GM18498 (cell line): ENCODE measurements around the gene CHST2.

Experiments used
- ATAC-seq: cut with Tn5 transposase; IDR thresholded peaks from one replicate; pipeline ENCODE4 v1.9.1; 2021; ENCODE audit warnings: mild to moderate bottlenecking, moderate library complexity; ENCODE audit not compliant: unreplicated experiment

CHST2 gene

DNA sequence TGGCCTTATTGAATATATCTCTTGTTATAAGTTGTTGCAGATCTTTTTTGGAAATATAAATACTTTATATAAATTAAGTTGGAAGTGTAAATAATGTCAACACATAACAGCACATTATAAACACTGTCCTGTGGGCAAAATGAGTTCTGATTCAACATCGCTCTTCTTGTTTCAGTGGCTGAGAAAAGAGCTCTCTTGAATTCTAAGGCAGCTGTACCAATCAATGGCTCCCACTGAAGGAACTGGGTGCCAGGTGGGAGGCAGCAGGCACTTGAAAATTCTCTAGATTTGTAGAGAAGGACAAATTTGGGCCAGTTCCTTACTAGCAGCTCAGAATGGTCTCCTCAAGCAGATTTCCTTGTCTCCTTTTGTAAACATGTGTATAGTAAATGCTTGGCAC lies 45.6 kb downstream of the CHST2 start:
- ATAC-seq: peak; percentile 31

DNA sequence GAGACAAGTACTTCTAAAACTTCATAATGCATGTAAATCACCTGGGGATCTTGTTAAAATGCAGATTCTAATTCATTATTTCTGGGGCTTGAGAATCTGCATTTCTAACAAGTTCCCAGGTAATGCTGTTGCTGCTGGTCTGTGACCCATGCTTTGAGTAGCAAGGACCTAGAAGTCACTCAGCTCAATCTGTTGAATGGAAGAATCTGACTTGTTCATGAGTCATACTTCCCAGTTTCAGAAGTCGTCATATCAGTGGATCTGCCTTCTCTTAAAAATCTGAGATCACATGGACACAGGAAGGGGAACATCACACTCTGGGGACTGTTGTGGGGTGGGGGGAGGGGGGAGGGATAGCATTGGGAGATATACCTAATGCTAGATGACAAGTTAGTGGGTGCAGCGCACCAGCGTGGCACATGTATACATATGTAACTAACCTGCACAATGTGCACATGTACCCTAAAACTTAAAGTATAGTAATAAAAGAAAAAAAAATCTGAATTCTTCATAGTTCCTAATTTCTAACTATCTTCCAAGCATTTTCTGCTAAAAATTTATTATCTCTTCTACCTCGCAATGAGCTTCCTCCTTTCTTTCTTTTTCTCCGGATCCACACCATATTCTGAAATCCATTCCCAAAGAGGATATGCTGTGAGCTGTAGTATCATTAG lies 46.2 kb downstream of the CHST2 start:
- ATAC-seq: peak; percentile 70

- no peak for ATAC-seq
Observed at GRCh38 chr3:143166376-143166775, 46.8 kb downstream of the CHST2 start.

GRCh38 chr3:143167969-143168854 lies 48.6 kb downstream of the CHST2 start:
- no peak for ATAC-seq

DNA sequence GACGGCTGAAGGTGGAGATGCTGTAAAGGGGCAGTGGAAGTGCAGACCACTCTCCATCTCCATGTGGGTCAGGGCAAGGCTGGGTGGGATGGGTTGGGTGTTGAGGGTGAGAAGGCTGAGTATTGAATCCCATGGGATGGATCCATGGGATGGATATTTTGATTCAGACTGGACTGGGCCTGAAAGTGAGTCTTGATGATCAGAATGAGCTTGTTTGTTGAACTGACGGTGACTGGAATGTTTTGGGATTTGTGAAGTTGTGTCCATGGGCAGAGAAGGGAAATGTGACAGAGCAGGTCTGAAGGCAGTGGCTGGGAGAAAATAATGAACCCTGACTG lies 49.3 kb downstream of the CHST2 start:
- no peak for ATAC-seq

- ATAC-seq: no peak
Observed at GRCh38 chr3:143170074-143170473, 50.5 kb downstream of the CHST2 start.

GRCh38 chr3:143170676-143171075 lies 51.1 kb downstream of the CHST2 start:
- ATAC-seq: peak; percentile 13

DNA sequence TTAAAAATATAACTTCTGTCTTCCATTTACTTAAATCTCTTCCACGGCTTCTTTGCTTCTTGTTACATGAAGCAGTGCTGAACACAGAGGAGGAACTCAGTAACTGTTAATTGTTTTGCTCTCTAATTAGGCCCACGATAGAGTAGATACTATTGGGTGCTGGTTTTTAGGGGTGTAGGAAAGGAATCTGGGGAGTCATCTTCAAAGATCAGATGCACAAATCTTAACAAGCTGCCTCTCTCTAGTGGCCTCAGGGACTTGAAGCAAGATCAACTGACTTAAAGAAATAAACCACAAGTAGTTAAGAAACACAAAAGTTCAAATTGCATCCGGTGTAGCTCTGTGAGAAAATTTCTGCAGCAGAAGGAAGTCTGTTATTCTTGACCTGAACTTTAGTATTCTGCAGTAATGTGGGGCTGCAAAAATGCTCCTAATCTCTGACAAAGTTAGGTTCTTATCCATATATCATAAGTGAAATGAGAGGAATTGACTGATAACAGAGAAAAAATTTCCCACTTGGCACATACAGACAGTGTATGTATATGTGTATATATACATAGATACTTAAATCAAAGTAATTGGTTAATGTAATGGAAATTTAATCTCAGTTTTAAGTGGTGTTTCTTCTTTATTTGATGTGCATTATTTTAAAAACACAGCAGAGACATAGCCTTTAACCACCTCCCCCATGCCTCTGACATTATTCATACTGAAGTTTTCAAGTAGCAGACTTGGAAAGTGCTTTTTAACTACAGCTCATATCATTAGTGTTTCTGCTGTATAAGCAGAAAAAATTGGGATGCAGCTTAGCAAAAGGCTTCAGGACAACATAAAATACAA lies 51.8 kb downstream of the CHST2 start:
- ATAC-seq: peak; percentile 83

DNA sequence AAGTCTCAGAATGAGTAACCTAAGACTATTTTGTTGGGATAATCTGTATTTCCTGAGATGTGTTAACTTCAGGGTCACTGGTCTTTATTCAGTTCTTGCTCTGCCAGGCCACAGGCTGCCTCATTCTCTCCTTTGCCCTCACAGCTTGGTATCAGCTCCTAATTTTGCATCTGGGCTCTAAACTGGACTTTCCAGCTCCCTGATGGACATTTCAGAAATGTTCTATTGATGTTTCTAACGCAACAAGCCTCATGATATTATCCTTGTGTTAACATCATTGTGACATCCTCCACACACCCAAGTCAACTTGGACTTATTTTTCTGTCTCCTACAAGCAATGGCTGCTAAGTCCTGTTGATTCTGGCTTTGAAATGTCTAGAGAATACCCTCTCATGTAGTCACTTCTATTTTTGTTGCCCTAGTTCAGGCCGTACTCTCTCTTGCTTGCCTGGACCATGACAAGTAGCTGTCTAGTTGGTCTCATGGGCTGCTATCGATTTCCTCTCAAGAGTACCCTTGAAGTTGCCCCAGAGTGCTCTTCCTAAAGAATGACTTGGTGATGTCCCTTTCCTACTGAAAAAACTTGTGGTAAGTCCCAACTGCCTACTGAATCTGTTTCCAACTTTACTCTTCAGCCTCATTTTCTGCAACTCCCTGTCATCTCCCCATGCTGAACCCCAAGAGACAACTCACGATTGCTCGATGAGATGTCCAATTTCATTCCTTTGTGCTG lies 52.7 kb downstream of the CHST2 start:
- no peak for ATAC-seq

GRCh38 chr3:143172795-143173145 lies 53.2 kb downstream of the CHST2 start:
- no peak for ATAC-seq

DNA sequence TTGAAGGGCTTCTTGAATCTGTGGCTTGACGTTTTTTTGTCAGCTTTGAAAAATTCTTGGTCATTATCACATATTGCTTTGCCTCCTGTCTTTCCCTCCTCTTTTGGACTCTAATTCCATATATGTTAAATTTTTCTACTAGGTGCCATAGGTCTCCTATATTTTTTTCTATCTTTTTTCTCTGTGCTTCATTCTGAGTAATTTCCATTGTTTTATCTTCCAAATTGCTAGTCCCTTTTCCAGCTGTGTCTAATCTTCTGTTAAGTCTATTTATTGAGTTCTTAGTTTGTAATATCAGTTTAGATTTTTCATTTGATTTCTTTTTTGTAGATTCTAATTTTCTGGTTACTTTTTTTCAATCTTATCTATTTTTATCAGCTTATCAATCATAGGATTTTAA lies 53.7 kb downstream of the CHST2 start:
- ATAC-seq: no peak
